H1 (cell line): ENCODE results near the gene TAAR1. TPM values are rescaled to one million over a fixed set of nuclear protein-coding genes. Genes with fewer than 3 reads are reported as not detected.

Experiments
- CTCF ChIA-PET: fragments of 300-600 bp; sonication (Branson Sonifier 250); formaldehyde crosslinking; loops from one replicate; lab custom pipeline; 2021; ENCODE audit not compliant: partially characterized antibody; lab: Charles Lee
- POLR2A ChIA-PET: fragments of 300-600 bp; sonication (Branson Sonifier 250); formaldehyde crosslinking; loops from one replicate; lab custom pipeline; 2021; ENCODE audit warnings: inconsistent platforms; ENCODE audit not compliant: partially characterized antibody; lab: Charles Lee
- DNase-seq, 2 experiments: peaks; one replicate each; pipeline versions ENCODE4 v3.0.0 to v3.0.0-alpha.2; 2010 to 2022; ENCODE audit warnings: low spot score in 2 of 2, low read depth in 1 of 2, mixed read lengths in 1 of 2
- FAIRE-seq: peaks from 2 replicates; lab custom pipeline; 2011; peaks lifted over from hg19 to GRCh38; lab: Jason Lieb, UNC
- H2AFZ ChIP-seq: 2 replicates; pipeline ENCODE4 v1.8.1; 2012; ENCODE audit warnings: low read length, inconsistent platforms
- H2AK5ac ChIP-seq: 2 replicates; pipeline ENCODE4 v1.6.1; 2013; ENCODE audit warnings: low read depth, low read length
- H2BK120ac ChIP-seq: replicated peaks from 2 replicates; pipeline ENCODE3; 2013; ENCODE audit warnings: low read depth, low read length, inconsistent platforms
- H2BK12ac ChIP-seq: 2 replicates; pipeline ENCODE4 v1.6.1; 2013; ENCODE audit warnings: low read depth, low read length
- H2BK15ac ChIP-seq: 2 replicates; pipeline ENCODE4 v1.6.1; 2013; ENCODE audit warnings: low read length
- H2BK20ac ChIP-seq: 2 replicates; pipeline ENCODE4 v1.6.1; 2013; ENCODE audit warnings: low read length
- H2BK5ac ChIP-seq: 2 replicates; pipeline ENCODE4 v1.6.1; 2013; ENCODE audit warnings: low read depth, low read length
- H3K14ac ChIP-seq: 2 replicates; pipeline ENCODE4 v1.6.1; 2013; ENCODE audit warnings: inconsistent platforms; ENCODE audit not compliant: insufficient read length
- H3K18ac ChIP-seq: 2 replicates; pipeline ENCODE4 v1.6.1; 2013; ENCODE audit warnings: low read length; ENCODE audit errors: extremely low read depth
- H3K23ac ChIP-seq: 2 replicates; pipeline ENCODE4 v1.6.1; 2013; ENCODE audit warnings: inconsistent platforms; ENCODE audit not compliant: insufficient read length
- H3K23me2 ChIP-seq: 2 replicates; pipeline ENCODE4 v1.6.1; 2013; ENCODE audit warnings: low read depth, low read length
- H3K27ac ChIP-seq: 2 replicates; pipeline ENCODE4 v1.6.1; 2011; ENCODE audit warnings: low read depth, low read length, inconsistent platforms
- H3K27me3 ChIP-seq, 4 experiments: replicated peaks in 1 of 4; 1 replicate in 1 of 4; 2 replicates in 3 of 4; pipeline versions ENCODE4 v1.6.1 to v1.8.1; 2011 to 2013; ENCODE audit warnings: low read length in 3 of 4, mild to moderate bottlenecking in 3 of 4, inconsistent platforms in 2 of 4, mixed read lengths in 2 of 4, moderate library complexity in 1 of 4; ENCODE audit not compliant: control insufficient read depth in 3 of 4, insufficient read depth in 3 of 4; ENCODE audit errors: extremely low read depth in 1 of 4
- H3K36me3 ChIP-seq, 4 experiments: 2 replicates each; pipeline versions ENCODE4 v1.6.1 to v1.8.1; 2011 to 2013; ENCODE audit warnings: mild to moderate bottlenecking in 4 of 4, low read length in 3 of 4, moderate library complexity in 2 of 4, control low read depth in 1 of 4, inconsistent platforms in 1 of 4; ENCODE audit not compliant: insufficient read depth in 4 of 4, control insufficient read depth in 2 of 4
- H3K4ac ChIP-seq: replicated peaks from 2 replicates; pipeline ENCODE3; 2013; ENCODE audit warnings: low read length, low read depth, mixed read lengths, inconsistent platforms; ENCODE audit not compliant: insufficient read length
- H3K4me1 ChIP-seq, 4 experiments: replicated peaks in 1 of 4; 1 replicate in 1 of 4; 2 replicates in 3 of 4; pipeline versions ENCODE4 v1.6.1 to v1.8.1; 2011 to 2013; ENCODE audit warnings: low read length in 3 of 4, inconsistent platforms in 2 of 4, mixed read lengths in 1 of 4; ENCODE audit not compliant: insufficient read depth in 4 of 4, control insufficient read depth in 3 of 4
- H3K4me2 ChIP-seq, 2 experiments: 2 replicates each; pipeline versions ENCODE4 v1.6.1 to v1.8.1; 2011 to 2013; ENCODE audit warnings: low read depth in 2 of 2, low read length in 2 of 2, control low read depth in 1 of 2, inconsistent platforms in 1 of 2, mild to moderate bottlenecking in 1 of 2; ENCODE audit not compliant: insufficient read depth in 1 of 2
- H3K4me3 ChIP-seq, 4 experiments: fragments of 200-600, 300-600 bp in 1 of 4; sonication (generic), shearing (Covaris generic), sonication (Bioruptor Twin) in 1 of 4; 2 replicates each; pipeline versions ENCODE4 v1.5.1 to v1.8.1; 2011 to 2016; ENCODE audit warnings: low read length in 4 of 4, low read depth in 3 of 4, control low read depth in 2 of 4, inconsistent platforms in 2 of 4, mild to moderate bottlenecking in 2 of 4, mixed read lengths in 1 of 4, moderate library complexity in 1 of 4; ENCODE audit not compliant: insufficient read depth in 2 of 4; ENCODE audit errors: extremely low read depth in 1 of 4
- H3K56ac ChIP-seq: replicated peaks from 2 replicates; pipeline ENCODE3; 2013; ENCODE audit warnings: low read depth, mild to moderate bottlenecking, mixed read lengths, low read length, inconsistent platforms; ENCODE audit not compliant: insufficient read length
- H3K79me1 ChIP-seq: 2 replicates; pipeline ENCODE4 v1.6.1; 2013; ENCODE audit warnings: low read depth, low read length, control low read depth
- H3K79me2 ChIP-seq, 2 experiments: 2 replicates each; pipeline versions ENCODE4 v1.6.1 to v1.8.1; 2012 to 2013; ENCODE audit warnings: low read length in 2 of 2, mild to moderate bottlenecking in 2 of 2, inconsistent platforms in 1 of 2; ENCODE audit not compliant: insufficient read depth in 2 of 2, control insufficient read depth in 1 of 2
- H3K9ac ChIP-seq, 4 experiments: replicated peaks in 1 of 4; 1 replicate in 1 of 4; 2 replicates in 3 of 4; pipeline versions ENCODE4 v1.6.1 to v1.8.1; 2011 to 2013; ENCODE audit warnings: low read depth in 3 of 4, low read length in 3 of 4, control low read depth in 2 of 4, mild to moderate bottlenecking in 2 of 4, moderate library complexity in 2 of 4, inconsistent platforms in 1 of 4; ENCODE audit errors: extremely low read depth in 1 of 4
- H3K9me3 ChIP-seq, 2 experiments: 2 replicates each; pipeline versions ENCODE4 v1.6.1 to v1.8.1; 2012 to 2013; ENCODE audit warnings: mild to moderate bottlenecking in 2 of 2, moderate library complexity in 2 of 2, control low read depth in 1 of 2, inconsistent platforms in 1 of 2, low read depth in 1 of 2, low read length in 1 of 2, mixed read lengths in 1 of 2; ENCODE audit not compliant: insufficient read depth in 2 of 2
- H4K20me1 ChIP-seq, 2 experiments: replicated peaks in 1 of 2; 2 replicates each; pipeline versions ENCODE3 to v1.8.1; 2011 to 2013; ENCODE audit warnings: inconsistent platforms in 2 of 2, low read length in 2 of 2, mild to moderate bottlenecking in 1 of 2; ENCODE audit not compliant: insufficient read depth in 2 of 2, control insufficient read depth in 1 of 2
- H4K5ac ChIP-seq: 2 replicates; pipeline ENCODE4 v1.6.1; 2013; ENCODE audit warnings: low read length, low read depth, mixed read lengths, inconsistent platforms; ENCODE audit not compliant: insufficient read length
- H4K8ac ChIP-seq: 2 replicates; pipeline ENCODE4 v1.8.0; 2013; ENCODE audit warnings: mild to moderate bottlenecking, moderate library complexity, low read length, inconsistent platforms; ENCODE audit not compliant: insufficient read depth; ENCODE audit errors: extremely low read depth
- H4K91ac ChIP-seq: replicated peaks from 2 replicates; pipeline ENCODE3; 2013; ENCODE audit warnings: low read length, mixed read lengths, inconsistent platforms; ENCODE audit not compliant: insufficient read length
- BCL11A ChIP-seq, 2 experiments: IDR thresholded peaks; one replicate each; pipeline ENCODE4 v1.6.1; 2011; ENCODE audit warnings: low read depth in 2 of 2, low read length in 2 of 2, mild to moderate bottlenecking in 2 of 2
- CBX5 ChIP-seq: fragments of 300-800, 300-1000 bp; sonication (generic); IDR thresholded peaks from 2 replicates; pipeline ENCODE4 v1.7.1; 2016; ENCODE audit warnings: antibody characterized with exemption, low read length, low read depth
- CHD2 ChIP-seq: IDR thresholded peaks from 2 replicates; pipeline ENCODE4 v1.6.1; 2012; ENCODE audit warnings: low read length, improper control_type of control experiment
- HDAC6 ChIP-seq: IDR thresholded peaks from one replicate; pipeline ENCODE4 v1.7.1; 2012; ENCODE audit warnings: low read depth, mild to moderate bottlenecking, inconsistent platforms, low read length, moderate library complexity
- JUN ChIP-seq: IDR thresholded peaks from 2 replicates; pipeline ENCODE4 v1.6.1; 2011; ENCODE audit warnings: low read depth, mild to moderate bottlenecking, improper control_type of control experiment, low read length
- JUND ChIP-seq: IDR thresholded peaks from 2 replicates; pipeline ENCODE4 v1.6.1; 2011; ENCODE audit warnings: mild to moderate bottlenecking, improper control_type of control experiment, low read length
- KDM1A ChIP-seq: fragments of 200-600, 300-600 bp; sonication (generic); IDR thresholded peaks from 2 replicates; pipeline ENCODE4 v1.7.1; 2016; ENCODE audit warnings: mild to moderate bottlenecking, low read length, borderline replicate concordance
- KDM4A ChIP-seq: IDR thresholded peaks from one replicate; pipeline ENCODE4 v1.7.1; 2012; ENCODE audit warnings: low read depth, mild to moderate bottlenecking, moderate library complexity, low read length, inconsistent platforms; ENCODE audit not compliant: severe bottlenecking
- NANOG ChIP-seq: IDR thresholded peaks from 2 replicates; pipeline ENCODE4 v1.6.1; 2011; ENCODE audit warnings: low read length, low read depth, mild to moderate bottlenecking, inconsistent platforms; ENCODE audit not compliant: insufficient read depth, poor library complexity, severe bottlenecking
- TAF1 ChIP-seq: IDR thresholded peaks from 2 replicates; pipeline ENCODE4 v1.6.1; 2011; ENCODE audit warnings: mild to moderate bottlenecking, low read depth, low read length
- TCF12 ChIP-seq: IDR thresholded peaks from 2 replicates; pipeline ENCODE4 v1.6.1; 2011; ENCODE audit warnings: low read depth, mild to moderate bottlenecking, low read length
- TEAD4 ChIP-seq: IDR thresholded peaks from 2 replicates; pipeline ENCODE4 v1.6.1; 2012; ENCODE audit warnings: low read depth, low read length, inconsistent platforms, mixed read lengths
- WGBS, 2 experiments: shearing (Covaris generic) in 1 of 2; methylation state at CpG; one replicate each; pipeline versions ENCODE4 v1.1.6 to v1.1.7; 2013 to 2015; ENCODE audit warnings: low lambda C conversion rate in 2 of 2, mixed read lengths in 2 of 2, inconsistent platforms in 1 of 2, low coverage in 1 of 2, missing lambda C conversion rate in 1 of 2; ENCODE audit not compliant: insufficient replicate concordance in 2 of 2, insufficient coverage in 1 of 2, insufficient read length in 1 of 2; ENCODE audit errors: extremely low coverage in 1 of 2, missing lambda C conversion rate in 1 of 2; 5-methylcytosine and 5-hydroxymethylcytosine counted together
- polyA plus RNA-seq, 7 experiments: library from polyadenylated mRNA; depleted of rRNA in 3 of 7; stranded (reverse) in 5 of 7; unstranded in 2 of 7; fragments of >200 nt in 5 of 7; fragments of 200-250 nt in 2 of 7; gene quantifications; 1 replicate in 5 of 7; 2 replicates in 1 of 7; 4 replicates in 1 of 7; pipeline versions ENCODE4 v1.2.1 to v1.2.3, GENCODE V29; 2011 to 2013; ENCODE audit warnings: missing spikeins in 2 of 7, mixed read lengths in 2 of 7
- total RNA-seq: library from RNA; stranded (reverse); fragmentation: NEBNext Ultra II Directional; extraction: Animal tissue kit (Norgen Biotek cat#: 25700); gene quantifications from 2 replicates; pipeline ENCODE4 v1.2.1, GENCODE V29; 2021
- TF ChIP-seq, protein P1 (sequence below): IDR thresholded peaks from 2 replicates; pipeline ENCODE4 v1.6.1; 2011; ENCODE audit warnings: low read length, improper control_type of control experiment
- TF ChIP-seq, protein P2 (sequence below): IDR thresholded peaks from 2 replicates; pipeline ENCODE4 v1.6.1; 2012; ENCODE audit warnings: inconsistent platforms

TAAR1 gene
- total and polyA plus RNA-seq, 2 of the 8 experiments (the other 6 are each of a cell fraction or from before 2014, with no cell fraction given) = not detected

DNA sequence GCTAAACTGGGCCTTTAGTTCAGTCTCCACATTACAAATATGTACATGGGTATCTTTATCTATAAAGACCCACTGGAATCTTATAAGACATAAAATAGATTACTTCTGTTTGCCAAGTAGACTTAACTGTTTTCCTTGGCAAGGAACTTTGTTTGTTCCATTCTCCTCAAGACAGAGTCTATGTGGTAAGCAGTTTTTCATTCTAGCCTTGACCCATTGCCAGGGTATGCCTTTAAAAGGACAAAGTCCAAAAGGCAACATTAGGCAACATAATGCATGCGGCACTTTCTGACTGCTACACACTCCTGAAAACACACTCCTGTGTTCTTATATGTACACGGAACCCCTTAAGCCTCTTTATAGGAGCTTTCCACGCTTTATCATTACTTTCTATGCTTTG, 34.5 kb upstream of the TAAR1 start:
- H4K91ac ChIP-seq = no peak overlapping the region
- H3K23ac ChIP-seq = no peak overlapping the region
- no peaks in the 10 kb centered on the region for H3K9me3 ChIP-seq
- H4K5ac ChIP-seq = no peak overlapping the region
- H4K20me1 ChIP-seq = no peaks in the 10 kb centered on the region
- no peak overlapping the region for H3K9ac ChIP-seq
- ChIA-PET POLR2A (no interaction called here), CTCF (interaction anchor here (0.7 to 2.1 kb wide), 4 partner anchors 22 to 144 kb away, joined by 3 to 8 read pairs (median 4); partner anchors contain the start of gene SLC18B1)
- H3K36me3 ChIP-seq = no peaks in the 10 kb centered on the region
- no peak overlapping the region for H2BK15ac ChIP-seq
- WGBS, 2 experiments = 60% methylated on average over 3 of the region's 3 CpGs; no CpG with 5 or more reads in 1 of the 2 experiments
- no peak overlapping the region for H3K18ac ChIP-seq
- H2AFZ ChIP-seq = no peak overlapping the region
- H3K27ac ChIP-seq = no peak overlapping the region
- no peak overlapping the region for H3K4ac ChIP-seq
- H3K14ac ChIP-seq = no peak overlapping the region
- H4K8ac ChIP-seq = no peak overlapping the region
- DNase-seq = no peak
- no peak overlapping the region for H2BK5ac ChIP-seq
- no peak overlapping the region for H3K56ac ChIP-seq
- H2BK12ac ChIP-seq = no peak overlapping the region
- H3K23me2 ChIP-seq = no peaks in the 10 kb centered on the region
- H3K27me3 ChIP-seq = no peaks in the 10 kb centered on the region
- no peak for FAIRE-seq
- H2BK120ac ChIP-seq = no peak overlapping the region
- no peaks in the 10 kb centered on the region for H3K4me1 ChIP-seq
- H3K4me2 ChIP-seq = no peak overlapping the region
- H3K4me3 ChIP-seq = no peak overlapping the region
- no peaks in the 10 kb centered on the region for H3K79me2 ChIP-seq
- no peak overlapping the region for H2BK20ac ChIP-seq
- no peak overlapping the region for H2AK5ac ChIP-seq
- no peaks in the 10 kb centered on the region for H3K79me1 ChIP-seq
- TF ChIP-seq JUN (no peak), KDM1A (no peak), BCL11A (IDR thresholded peaks at IDR 0.05; ENCODE audit: low read depth in 2 of 2, low read length in 2 of 2) (no peak), TEAD4 (no peak), JUND (no peak), CBX5 (no peak), TAF1 (no peak), CHD2 (no peak), KDM4A (no peak), HDAC6 (no peak), NANOG (no peak), TCF12 (no peak)
- TF ChIP-seq, protein P1, sequence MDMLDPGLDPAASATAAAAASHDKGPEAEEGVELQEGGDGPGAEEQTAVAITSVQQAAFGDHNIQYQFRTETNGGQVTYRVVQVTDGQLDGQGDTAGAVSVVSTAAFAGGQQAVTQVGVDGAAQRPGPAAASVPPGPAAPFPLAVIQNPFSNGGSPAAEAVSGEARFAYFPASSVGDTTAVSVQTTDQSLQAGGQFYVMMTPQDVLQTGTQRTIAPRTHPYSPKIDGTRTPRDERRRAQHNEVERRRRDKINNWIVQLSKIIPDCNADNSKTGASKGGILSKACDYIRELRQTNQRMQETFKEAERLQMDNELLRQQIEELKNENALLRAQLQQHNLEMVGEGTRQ = no peak
- TF ChIP-seq, protein P2, sequence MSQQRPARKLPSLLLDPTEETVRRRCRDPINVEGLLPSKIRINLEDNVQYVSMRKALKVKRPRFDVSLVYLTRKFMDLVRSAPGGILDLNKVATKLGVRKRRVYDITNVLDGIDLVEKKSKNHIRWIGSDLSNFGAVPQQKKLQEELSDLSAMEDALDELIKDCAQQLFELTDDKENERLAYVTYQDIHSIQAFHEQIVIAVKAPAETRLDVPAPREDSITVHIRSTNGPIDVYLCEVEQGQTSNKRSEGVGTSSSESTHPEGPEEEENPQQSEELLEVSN = no peak
